GM19043 (cell line): ENCODE results near the gene ELF3.
"Not testable (repeated sequence)": the region's sequence is repeated elsewhere in the genome, so short reads cannot be mapped to it uniquely, and the experiment has no call there.

Source experiments
- ATAC-seq: cut with Tn5 transposase; IDR thresholded peaks from one replicate; pipeline ENCODE4 v1.9.1; 2021; ENCODE audit warnings: low read depth; ENCODE audit not compliant: unreplicated experiment

ELF3 gene

DNA sequence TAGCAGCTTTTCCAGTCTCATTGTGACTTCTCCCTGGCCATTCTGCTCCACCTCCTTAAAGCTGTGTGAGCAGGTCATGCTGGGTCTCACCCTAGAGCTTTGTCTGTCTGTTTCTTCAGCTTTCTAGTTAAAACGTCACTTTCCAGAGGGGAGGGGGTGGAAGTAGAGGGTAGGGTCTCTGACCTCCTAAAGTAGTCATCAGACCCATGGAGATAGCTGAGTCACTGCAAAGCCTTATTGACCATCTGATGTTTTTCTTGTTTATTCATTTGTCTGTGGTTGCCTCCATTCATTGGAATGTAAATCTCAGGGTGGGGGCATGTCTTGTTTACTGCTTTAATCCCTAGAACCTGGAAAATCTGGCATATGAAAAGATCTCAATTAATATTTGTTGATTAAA, 52.7 kb downstream of the ELF3 start:
- no peak for ATAC-seq

DNA sequence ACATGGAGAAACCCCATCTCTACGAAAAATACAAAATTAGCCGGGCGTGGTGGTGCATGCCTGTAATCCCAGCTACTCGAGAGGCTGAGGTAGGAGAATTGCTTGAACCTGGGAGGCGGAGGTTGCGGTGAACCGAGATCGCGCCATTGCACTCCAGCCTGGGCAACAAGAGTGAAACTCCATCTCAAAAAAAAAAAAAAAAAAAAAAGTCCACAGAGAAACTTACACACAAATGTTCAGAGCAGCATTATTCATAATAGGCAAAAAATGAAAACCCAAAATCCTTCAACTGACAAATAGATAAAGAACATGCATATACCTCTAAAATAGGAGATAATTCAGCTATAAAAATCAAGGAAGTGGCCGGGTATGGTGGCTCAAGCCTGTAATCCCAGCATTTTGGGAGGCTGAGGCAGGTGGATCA, 54.5 kb downstream of the ELF3 start:
- ATAC-seq, result not testable (repeated sequence)
